ENCODE measurements around the gene FOXN4. TPM values are rescaled to one million over a fixed set of nuclear protein-coding genes. Genes with fewer than 3 reads are reported as not detected.

The FOXN4 gene
- total RNA-seq, 1 donor from 2014 or later = not detected

DNA sequence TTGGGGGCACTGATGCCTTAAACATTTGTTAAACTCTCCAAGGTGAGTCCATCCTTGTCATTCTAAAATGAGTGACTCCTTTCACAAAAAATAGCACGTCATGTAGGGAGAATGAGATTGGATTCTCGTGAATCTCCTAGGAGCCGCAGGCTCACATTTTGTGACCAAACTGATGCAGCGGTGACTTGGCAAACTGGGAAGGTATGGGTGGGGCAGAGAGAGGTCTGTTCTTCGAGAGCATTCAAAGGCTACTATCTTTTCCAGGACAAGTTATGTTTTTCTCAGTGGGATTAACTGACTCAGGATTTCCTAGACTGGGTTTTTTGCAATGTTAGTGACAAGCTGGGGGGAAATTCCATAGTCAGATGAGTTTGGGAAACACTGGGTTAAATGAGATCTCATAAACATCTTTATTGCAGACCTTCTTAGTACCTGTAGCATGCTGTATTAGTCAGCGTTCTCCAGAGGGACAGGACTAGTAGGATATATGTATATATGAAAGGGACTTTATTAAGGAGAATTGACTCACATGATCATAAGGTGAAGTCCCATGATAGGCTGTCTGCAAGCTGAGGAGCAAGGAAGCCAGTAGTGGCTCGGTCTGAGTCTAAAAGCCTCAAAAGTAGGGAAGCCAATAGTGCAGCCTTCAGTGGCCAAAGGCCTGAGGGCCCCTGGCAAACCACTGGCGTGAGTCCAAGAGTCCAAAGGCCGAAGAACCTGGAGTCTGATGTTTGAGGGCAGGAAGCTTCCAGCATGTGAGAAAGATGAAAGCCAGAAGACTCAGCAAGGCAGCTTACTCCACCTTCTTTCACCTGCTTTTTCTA lies 61.0 kb downstream of the FOXN4 start:
- Mint-ChIP-seq H3K9me3 (ENCODE audit: low read depth) (no peaks in the 10 kb centered on the region), H3K27me3 (ENCODE audit: low read depth) (no peaks in the 10 kb centered on the region), H3K4me3 (ENCODE audit: unreplicated experiment) (no peak overlapping the region), H3K4me1 (ENCODE audit: low read depth) (peaks cover 3% of the 10 kb centered on the region), H3K36me3 (ENCODE audit: low read depth) (peaks cover 12% of the 10 kb centered on the region), H3K27ac (ENCODE audit: unreplicated experiment) (no peak overlapping the region)
- TF ChIP-seq, protein P1, sequence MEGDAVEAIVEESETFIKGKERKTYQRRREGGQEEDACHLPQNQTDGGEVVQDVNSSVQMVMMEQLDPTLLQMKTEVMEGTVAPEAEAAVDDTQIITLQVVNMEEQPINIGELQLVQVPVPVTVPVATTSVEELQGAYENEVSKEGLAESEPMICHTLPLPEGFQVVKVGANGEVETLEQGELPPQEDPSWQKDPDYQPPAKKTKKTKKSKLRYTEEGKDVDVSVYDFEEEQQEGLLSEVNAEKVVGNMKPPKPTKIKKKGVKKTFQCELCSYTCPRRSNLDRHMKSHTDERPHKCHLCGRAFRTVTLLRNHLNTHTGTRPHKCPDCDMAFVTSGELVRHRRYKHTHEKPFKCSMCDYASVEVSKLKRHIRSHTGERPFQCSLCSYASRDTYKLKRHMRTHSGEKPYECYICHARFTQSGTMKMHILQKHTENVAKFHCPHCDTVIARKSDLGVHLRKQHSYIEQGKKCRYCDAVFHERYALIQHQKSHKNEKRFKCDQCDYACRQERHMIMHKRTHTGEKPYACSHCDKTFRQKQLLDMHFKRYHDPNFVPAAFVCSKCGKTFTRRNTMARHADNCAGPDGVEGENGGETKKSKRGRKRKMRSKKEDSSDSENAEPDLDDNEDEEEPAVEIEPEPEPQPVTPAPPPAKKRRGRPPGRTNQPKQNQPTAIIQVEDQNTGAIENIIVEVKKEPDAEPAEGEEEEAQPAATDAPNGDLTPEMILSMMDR (IDR thresholded peaks at IDR 0.05) = no peak
- no peak for DNase-seq (ENCODE audit: low spot score)

DNA sequence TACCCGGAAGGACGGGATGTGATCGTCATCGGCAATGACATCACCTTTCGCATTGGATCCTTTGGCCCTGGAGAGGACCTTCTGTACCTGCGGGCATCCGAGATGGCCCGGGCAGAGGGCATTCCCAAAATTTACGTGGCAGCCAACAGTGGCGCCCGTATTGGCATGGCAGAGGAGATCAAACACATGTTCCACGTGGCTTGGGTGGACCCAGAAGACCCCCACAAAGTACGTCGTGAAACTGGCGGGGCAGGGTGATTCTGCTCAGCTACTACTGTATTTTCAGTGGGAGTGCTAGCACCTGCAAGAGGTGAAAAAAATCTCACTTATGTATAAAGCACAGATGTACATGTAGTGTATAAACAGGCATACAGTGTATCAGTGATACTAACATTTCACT lies 62.9 kb downstream of the FOXN4 start:
- peaks cover 15% of the 10 kb centered on the region for H3K36me3 Mint-ChIP-seq (ENCODE audit: low read depth)
- H3K9me3 Mint-ChIP-seq (ENCODE audit: low read depth) = no peaks in the 10 kb centered on the region
- no peak for DNase-seq (ENCODE audit: low spot score)
- no peak overlapping the region for H3K4me3 Mint-ChIP-seq (ENCODE audit: unreplicated experiment)
- H3K27ac Mint-ChIP-seq (ENCODE audit: unreplicated experiment) = no peak overlapping the region
- TF ChIP-seq, protein P1 (IDR thresholded peaks at IDR 0.05) = no peak
- H3K4me1 Mint-ChIP-seq (ENCODE audit: low read depth) = peaks cover 3% of the 10 kb centered on the region
- no peaks in the 10 kb centered on the region for H3K27me3 Mint-ChIP-seq (ENCODE audit: low read depth)

DNA sequence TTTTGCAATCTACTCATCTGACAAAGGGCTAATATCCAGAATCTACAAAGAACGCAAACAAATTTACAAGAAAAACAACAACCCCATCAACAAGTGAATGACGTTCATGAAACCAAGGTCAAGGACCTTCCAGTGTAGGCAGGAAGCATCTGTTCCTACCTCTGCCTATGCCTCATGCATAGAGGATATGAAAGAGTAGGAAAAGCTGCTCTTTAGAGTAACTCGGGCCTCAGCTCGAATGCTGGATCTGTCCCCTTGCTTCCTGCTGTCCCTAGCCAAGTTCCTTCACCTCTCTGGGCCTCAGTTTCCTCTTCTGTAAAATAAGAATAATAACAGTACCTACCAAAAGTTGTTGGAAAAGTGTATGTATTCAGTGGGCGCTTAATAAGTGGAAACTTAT lies 65.0 kb downstream of the FOXN4 start:
- no peak for DNase-seq (ENCODE audit: low spot score)
- Mint-ChIP-seq H3K4me1 (ENCODE audit: low read depth) (no peaks in the 10 kb centered on the region), H3K4me3 (ENCODE audit: unreplicated experiment) (no peak overlapping the region), H3K9me3 (ENCODE audit: low read depth) (no peaks in the 10 kb centered on the region), H3K27me3 (ENCODE audit: low read depth) (no peaks in the 10 kb centered on the region), H3K27ac (ENCODE audit: unreplicated experiment) (no peak overlapping the region), H3K36me3 (ENCODE audit: low read depth) (peaks cover 17% of the 10 kb centered on the region)
- TF ChIP-seq, protein P1 (IDR thresholded peaks at IDR 0.05) = no peak

DNA sequence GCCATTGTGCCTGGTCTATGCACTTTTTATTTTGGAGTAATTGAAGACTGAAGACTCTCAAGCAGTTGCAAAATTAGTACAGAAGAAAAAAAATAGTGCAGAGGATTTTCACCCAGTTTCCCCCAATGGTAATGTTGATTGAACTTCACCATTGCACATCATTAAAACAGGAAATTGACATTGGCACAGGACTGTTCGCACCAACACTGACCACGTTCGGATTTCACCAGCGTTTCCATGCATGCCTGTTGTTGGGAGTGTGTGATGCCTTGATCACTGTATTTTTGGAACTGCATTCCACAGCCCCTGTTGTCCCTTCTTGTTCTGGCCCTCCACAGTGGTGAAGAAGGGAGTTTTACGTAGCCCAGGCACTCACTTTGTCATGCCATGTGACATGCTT lies 67.1 kb downstream of the FOXN4 start:
- Mint-ChIP-seq H3K9me3 (ENCODE audit: low read depth) (no peaks in the 10 kb centered on the region), H3K36me3 (ENCODE audit: low read depth) (peaks cover 20% of the 10 kb centered on the region), H3K4me1 (ENCODE audit: low read depth) (no peaks in the 10 kb centered on the region), H3K27me3 (ENCODE audit: low read depth) (no peaks in the 10 kb centered on the region), H3K4me3 (ENCODE audit: unreplicated experiment) (no peak overlapping the region), H3K27ac (ENCODE audit: unreplicated experiment) (no peak overlapping the region)
- DNase-seq (ENCODE audit: low spot score) = no peak
- TF ChIP-seq, protein P1 (IDR thresholded peaks at IDR 0.05) = no peak

DNA sequence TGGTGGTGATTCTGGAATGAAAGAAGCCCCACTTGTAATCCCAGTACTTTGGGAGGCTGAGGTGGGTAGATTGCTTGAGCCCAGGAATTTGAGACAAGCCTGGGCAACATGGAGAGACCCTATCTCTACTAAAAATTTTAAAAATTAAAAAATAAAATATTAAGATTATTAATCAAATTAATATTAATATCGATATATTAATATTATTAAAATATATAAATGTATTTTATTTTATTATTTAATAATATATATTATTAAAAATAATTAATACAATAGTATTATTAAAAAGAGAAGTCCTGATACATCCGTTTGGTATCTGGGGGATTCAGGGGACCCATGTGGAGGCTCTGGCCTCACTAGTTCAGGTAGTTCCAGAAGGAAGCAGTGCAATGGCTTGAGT lies 68.7 kb downstream of the FOXN4 start:
- no peaks in the 10 kb centered on the region for H3K9me3 Mint-ChIP-seq (ENCODE audit: low read depth)
- H3K4me1 Mint-ChIP-seq (ENCODE audit: low read depth) = no peaks in the 10 kb centered on the region
- no peak overlapping the region for H3K27ac Mint-ChIP-seq (ENCODE audit: unreplicated experiment)
- no peak overlapping the region for H3K4me3 Mint-ChIP-seq (ENCODE audit: unreplicated experiment)
- no peaks in the 10 kb centered on the region for H3K27me3 Mint-ChIP-seq (ENCODE audit: low read depth)
- peaks cover 17% of the 10 kb centered on the region for H3K36me3 Mint-ChIP-seq (ENCODE audit: low read depth)
- DNase-seq (ENCODE audit: low spot score) = no peak
- TF ChIP-seq, protein P1 (IDR thresholded peaks at IDR 0.05) = no peak
